SH-SY5Y (cell line): ENCODE measurements around the gene PAX2.

ENCODE experiments used
- GATA2 ChIP-seq: IDR thresholded peaks from 2 replicates; pipeline ENCODE4 v1.6.1; 2011; ENCODE audit warnings: mild to moderate bottlenecking, low read depth, low read length
- GATA3 ChIP-seq: IDR thresholded peaks from 2 replicates; pipeline ENCODE4 v1.6.1; 2011; ENCODE audit warnings: low read depth, mild to moderate bottlenecking, low read length, moderate library complexity

- TF ChIP-seq GATA2 (no peak), GATA3 (no peak)
These were observed 21.4 kb upstream of the PAX2 start for GRCh38 chr10:100723770-100724530.
